Sigmoid colon (tissue), 4 donors: ENCODE results near the gene GPR4.

Source experiments
- CTCF ChIP-seq, 4 experiments: fragments of 450-650 bp in 3 of 4; fragments of 200-600 bp in 1 of 4; IDR thresholded peaks; one replicate each; pipeline ENCODE4 v1.5.1; 2016 to 2019; ENCODE audit warnings: antibody characterized with exemption in 4 of 4, mild to moderate bottlenecking in 3 of 4, moderate library complexity in 2 of 4
- POLR2A ChIP-seq, 2 donors: fragments of 450-650 bp; IDR thresholded peaks; one replicate each; pipeline ENCODE4 v1.6.1; 2016; ENCODE audit warnings: antibody characterized with exemption in 2 of 2, mild to moderate bottlenecking in 2 of 2, moderate library complexity in 2 of 2
- POLR2AphosphoS5 ChIP-seq, 4 donors: sonication (generic); formaldehyde crosslinking; IDR thresholded peaks; one replicate each; pipeline ENCODE4 v1.6.1; 2017; ENCODE audit warnings: antibody characterized with exemption in 4 of 4

GRCh38 chr19:45632468-45633196 is 30.6 kb upstream of the GPR4 start:
- TF ChIP-seq CTCF (IDR thresholded peaks at IDR 0.05) (no peak), POLR2A (IDR thresholded peaks at IDR 0.05) (no peak), POLR2AphosphoS5 (IDR thresholded peaks at IDR 0.05) (no peak)
